ENCODE results near the gene DSPP. TPM values are rescaled to one million over a fixed set of nuclear protein-coding genes. Genes with fewer than 3 reads are reported as not detected.

Gene DSPP
- total RNA-seq, 3 donors from 2014 or later = not detected

- Mint-ChIP-seq H3K9me3 (peaks cover 3% of the 10 kb centered on the region), H3K36me3 (ENCODE audit: insufficient read depth) (no peaks in the 10 kb centered on the region), H3K4me1 (ENCODE audit: low read depth) (no peaks in the 10 kb centered on the region), H3K27me3 (ENCODE audit: low read depth) (peaks cover 5% of the 10 kb centered on the region), H3K4me3 (no peak overlapping the region)
- no peak for DNase-seq
- no peak for ATAC-seq
Observed at GRCh38 chr4:87592124-87592523, 16.2 kb upstream of the DSPP start.

- DNase-seq (no peak), ATAC-seq (no peak)
- Mint-ChIP-seq H3K9me3 (peaks cover 3% of the 10 kb centered on the region), H3K4me1 (ENCODE audit: low read depth) (no peaks in the 10 kb centered on the region), H3K27me3 (ENCODE audit: low read depth) (peaks cover 13% of the 10 kb centered on the region), H3K4me3 (no peak overlapping the region), H3K36me3 (ENCODE audit: insufficient read depth) (no peaks in the 10 kb centered on the region)
Observed at GRCh38 chr4:87601361-87601760, 7.0 kb upstream of the DSPP start.

GRCh38 chr4:87614292-87614890 lies 6.1 kb downstream of the DSPP start:
- Mint-ChIP-seq H3K9me3 (no peaks in the 10 kb centered on the region), H3K4me1 (ENCODE audit: low read depth) (no peaks in the 10 kb centered on the region), H3K36me3 (ENCODE audit: insufficient read depth) (no peaks in the 10 kb centered on the region), H3K27me3 (ENCODE audit: low read depth) (peaks cover 2% of the 10 kb centered on the region), H3K4me3 (no peak overlapping the region)
- DNase-seq (no peak), ATAC-seq (no peak)

GRCh38 chr4:87616268-87616667 lies 7.9 kb downstream of the DSPP start:
- H3K9me3 Mint-ChIP-seq = no peaks in the 10 kb centered on the region
- no peak for ATAC-seq
- H3K27me3 Mint-ChIP-seq (ENCODE audit: low read depth) = no peaks in the 10 kb centered on the region
- H3K4me1 Mint-ChIP-seq (ENCODE audit: low read depth) = no peaks in the 10 kb centered on the region
- no peak overlapping the region for H3K4me3 Mint-ChIP-seq
- no peak for DNase-seq
- H3K36me3 Mint-ChIP-seq (ENCODE audit: insufficient read depth) = no peaks in the 10 kb centered on the region

- no peak overlapping the region for H3K4me3 Mint-ChIP-seq
- H3K4me1 Mint-ChIP-seq (ENCODE audit: low read depth) = no peaks in the 10 kb centered on the region
- H3K9me3 Mint-ChIP-seq = no peaks in the 10 kb centered on the region
- H3K27me3 Mint-ChIP-seq (ENCODE audit: low read depth) = peaks cover 4% of the 10 kb centered on the region
- ATAC-seq = no peak
- no peak for DNase-seq
- no peaks in the 10 kb centered on the region for H3K36me3 Mint-ChIP-seq (ENCODE audit: insufficient read depth)
Observed at GRCh38 chr4:87620086-87620485, 11.8 kb downstream of the DSPP start.

- Mint-ChIP-seq H3K36me3 (ENCODE audit: insufficient read depth) (no peaks in the 10 kb centered on the region), H3K9me3 (no peaks in the 10 kb centered on the region), H3K4me3 (no peak overlapping the region), H3K27me3 (ENCODE audit: low read depth) (peaks cover 4% of the 10 kb centered on the region), H3K4me1 (ENCODE audit: low read depth) (no peaks in the 10 kb centered on the region)
- DNase-seq (no peak), ATAC-seq (no peak)
Observed at GRCh38 chr4:87620491-87620890, 12.2 kb downstream of the DSPP start.

- H3K4me1 Mint-ChIP-seq (ENCODE audit: low read depth) = no peaks in the 10 kb centered on the region
- ATAC-seq (no peak), DNase-seq (no peak)
- H3K36me3 Mint-ChIP-seq (ENCODE audit: insufficient read depth) = no peaks in the 10 kb centered on the region
- no peak overlapping the region for H3K4me3 Mint-ChIP-seq
- peaks cover 4% of the 10 kb centered on the region for H3K27me3 Mint-ChIP-seq (ENCODE audit: low read depth)
- no peaks in the 10 kb centered on the region for H3K9me3 Mint-ChIP-seq
Observed at GRCh38 chr4:87622303-87622702, 14.0 kb downstream of the DSPP start.

- H3K9me3 Mint-ChIP-seq = peaks cover 4% of the 10 kb centered on the region
- no peaks in the 10 kb centered on the region for H3K4me1 Mint-ChIP-seq (ENCODE audit: low read depth)
- no peaks in the 10 kb centered on the region for H3K36me3 Mint-ChIP-seq (ENCODE audit: insufficient read depth)
- ATAC-seq (no peak), DNase-seq (no peak)
- H3K4me3 Mint-ChIP-seq = no peak overlapping the region
- H3K27me3 Mint-ChIP-seq (ENCODE audit: low read depth) = peaks cover 4% of the 10 kb centered on the region
Observed at GRCh38 chr4:87624698-87625097, 16.4 kb downstream of the DSPP start.

- H3K4me3 Mint-ChIP-seq = no peak overlapping the region
- DNase-seq (no peak), ATAC-seq (no peak)
- peaks cover 3% of the 10 kb centered on the region for H3K27me3 Mint-ChIP-seq (ENCODE audit: low read depth)
- H3K36me3 Mint-ChIP-seq (ENCODE audit: insufficient read depth) = no peaks in the 10 kb centered on the region
- H3K4me1 Mint-ChIP-seq (ENCODE audit: low read depth) = no peaks in the 10 kb centered on the region
- peaks cover 4% of the 10 kb centered on the region for H3K9me3 Mint-ChIP-seq
Observed at GRCh38 chr4:87631668-87632067, 23.3 kb downstream of the DSPP start.

- DNase-seq (no peak), ATAC-seq (no peak)
- H3K9me3 Mint-ChIP-seq = peaks cover 4% of the 10 kb centered on the region
- peaks cover 5% of the 10 kb centered on the region for H3K27me3 Mint-ChIP-seq (ENCODE audit: low read depth)
- no peak overlapping the region for H3K4me3 Mint-ChIP-seq
- H3K36me3 Mint-ChIP-seq (ENCODE audit: insufficient read depth) = no peaks in the 10 kb centered on the region
- no peaks in the 10 kb centered on the region for H3K4me1 Mint-ChIP-seq (ENCODE audit: low read depth)
Observed at GRCh38 chr4:87632469-87632868, 24.1 kb downstream of the DSPP start.

- peaks cover 4% of the 10 kb centered on the region for H3K9me3 Mint-ChIP-seq
- peaks cover 5% of the 10 kb centered on the region for H3K27me3 Mint-ChIP-seq (ENCODE audit: low read depth)
- H3K4me3 Mint-ChIP-seq = no peak overlapping the region
- no peak for DNase-seq
- no peak for ATAC-seq
- no peaks in the 10 kb centered on the region for H3K36me3 Mint-ChIP-seq (ENCODE audit: insufficient read depth)
- H3K4me1 Mint-ChIP-seq (ENCODE audit: low read depth) = no peaks in the 10 kb centered on the region
Observed at GRCh38 chr4:87633243-87633642, 24.9 kb downstream of the DSPP start.

- no peak for ATAC-seq
- H3K4me1 Mint-ChIP-seq (ENCODE audit: low read depth) = no peaks in the 10 kb centered on the region
- no peaks in the 10 kb centered on the region for H3K27me3 Mint-ChIP-seq (ENCODE audit: low read depth)
- no peak overlapping the region for H3K4me3 Mint-ChIP-seq
- H3K36me3 Mint-ChIP-seq (ENCODE audit: insufficient read depth) = no peaks in the 10 kb centered on the region
- DNase-seq = no peak
- no peaks in the 10 kb centered on the region for H3K9me3 Mint-ChIP-seq
Observed at GRCh38 chr4:87644286-87644685, 36.0 kb downstream of the DSPP start.

- Mint-ChIP-seq H3K9me3 (no peaks in the 10 kb centered on the region), H3K4me1 (ENCODE audit: low read depth) (no peaks in the 10 kb centered on the region), H3K27me3 (ENCODE audit: low read depth) (peaks cover 2% of the 10 kb centered on the region), H3K36me3 (ENCODE audit: insufficient read depth) (no peaks in the 10 kb centered on the region), H3K4me3 (no peak within 1 kb of the TSS)
- no peak for ATAC-seq
- DNase-seq = no peak
Observed at GRCh38 chr4:87649980-87650379, 41.7 kb downstream of the DSPP start, which contains the start of gene DMP1. Gene DMP1 (plus strand): TSS chr4:87650280. CDS start chr4:87656493, 6,213 bp downstream.

GRCh38 chr4:87650938-87651337 lies 42.6 kb downstream of the DSPP start:
- ATAC-seq = no peak
- H3K36me3 Mint-ChIP-seq (ENCODE audit: insufficient read depth) = no peaks in the 10 kb centered on the region
- H3K4me1 Mint-ChIP-seq (ENCODE audit: low read depth) = no peaks in the 10 kb centered on the region
- no peaks in the 10 kb centered on the region for H3K9me3 Mint-ChIP-seq
- H3K27me3 Mint-ChIP-seq (ENCODE audit: low read depth) = peaks cover 2% of the 10 kb centered on the region
- DNase-seq = no peak
- no peak overlapping the region for H3K4me3 Mint-ChIP-seq

- Mint-ChIP-seq H3K4me3 (no peak overlapping the region), H3K9me3 (no peaks in the 10 kb centered on the region), H3K36me3 (ENCODE audit: insufficient read depth) (no peaks in the 10 kb centered on the region), H3K27me3 (ENCODE audit: low read depth) (peaks cover 2% of the 10 kb centered on the region), H3K4me1 (ENCODE audit: low read depth) (no peaks in the 10 kb centered on the region)
- ATAC-seq (no peak), DNase-seq (no peak)
Observed at GRCh38 chr4:87651941-87652340, 43.6 kb downstream of the DSPP start.
